Endothelial cell of umbilical vein (primary cell): ENCODE measurements around the gene FOXD2.

Experiments
- EZH2 ChIP-seq: IDR thresholded peaks from 2 replicates; pipeline ENCODE4 v1.6.1; 2012; ENCODE audit warnings: borderline replicate concordance, low read depth, mild to moderate bottlenecking, moderate library complexity, low read length, inconsistent platforms; ENCODE audit not compliant: severe bottlenecking
- JUN ChIP-seq: IDR thresholded peaks from 2 replicates; pipeline ENCODE4 v1.6.1; 2011; ENCODE audit warnings: borderline replicate concordance, low read depth; ENCODE audit not compliant: insufficient read length, insufficient read depth
- MAX ChIP-seq: IDR thresholded peaks from 2 replicates; pipeline ENCODE4 v1.6.1; 2011; ENCODE audit not compliant: insufficient read depth, insufficient read length
- POLR2A ChIP-seq: IDR thresholded peaks from 2 replicates; pipeline ENCODE4 v1.6.1; 2012; ENCODE audit warnings: low read depth, mild to moderate bottlenecking, control low read depth, low read length
- POLR2AphosphoS5 ChIP-seq: IDR thresholded peaks from 2 replicates; pipeline ENCODE4 v1.6.1; 2012; ENCODE audit warnings: low read depth, mild to moderate bottlenecking, control low read depth, low read length, moderate library complexity; ENCODE audit not compliant: insufficient read depth
- TF ChIP-seq, protein P1 (sequence below), 2 donors: IDR thresholded peaks; 1 replicate in 1 of 2; 2 replicates in 1 of 2; pipeline ENCODE4 v1.5.1; 2011; ENCODE audit warnings: low read length in 2 of 2, mild to moderate bottlenecking in 2 of 2, moderate library complexity in 2 of 2, control low read depth in 1 of 2, inconsistent platforms in 1 of 2, low read depth in 1 of 2; ENCODE audit not compliant: insufficient read depth in 1 of 2; ENCODE audit errors: extremely low read depth in 1 of 2

- TF ChIP-seq MAX (no peak), POLR2A (no peak), POLR2AphosphoS5 (no peak), JUN (no peak), EZH2 (peak; percentile 50)
- TF ChIP-seq, protein P1, sequence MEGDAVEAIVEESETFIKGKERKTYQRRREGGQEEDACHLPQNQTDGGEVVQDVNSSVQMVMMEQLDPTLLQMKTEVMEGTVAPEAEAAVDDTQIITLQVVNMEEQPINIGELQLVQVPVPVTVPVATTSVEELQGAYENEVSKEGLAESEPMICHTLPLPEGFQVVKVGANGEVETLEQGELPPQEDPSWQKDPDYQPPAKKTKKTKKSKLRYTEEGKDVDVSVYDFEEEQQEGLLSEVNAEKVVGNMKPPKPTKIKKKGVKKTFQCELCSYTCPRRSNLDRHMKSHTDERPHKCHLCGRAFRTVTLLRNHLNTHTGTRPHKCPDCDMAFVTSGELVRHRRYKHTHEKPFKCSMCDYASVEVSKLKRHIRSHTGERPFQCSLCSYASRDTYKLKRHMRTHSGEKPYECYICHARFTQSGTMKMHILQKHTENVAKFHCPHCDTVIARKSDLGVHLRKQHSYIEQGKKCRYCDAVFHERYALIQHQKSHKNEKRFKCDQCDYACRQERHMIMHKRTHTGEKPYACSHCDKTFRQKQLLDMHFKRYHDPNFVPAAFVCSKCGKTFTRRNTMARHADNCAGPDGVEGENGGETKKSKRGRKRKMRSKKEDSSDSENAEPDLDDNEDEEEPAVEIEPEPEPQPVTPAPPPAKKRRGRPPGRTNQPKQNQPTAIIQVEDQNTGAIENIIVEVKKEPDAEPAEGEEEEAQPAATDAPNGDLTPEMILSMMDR (IDR thresholded peaks at IDR 0.05; ENCODE audit: extremely low read depth in 1 of 2, insufficient read depth in 1 of 2, low read depth in 1 of 2, low read length in 2 of 2) = peak; percentile 41 to 69
Measured at GRCh38 chr1:47449822-47450552, 12.1 kb downstream of the FOXD2 start.
